ENCODE measurements around the gene ELANE.

- TF ChIP-seq CTCF (IDR thresholded peaks at IDR 0.05; ENCODE audit: low read depth, low read length) (no peak), POLR2A (IDR thresholded peaks at IDR 0.05; ENCODE audit: extremely low read depth, insufficient read length) (no peak), MAX (IDR thresholded peaks at IDR 0.05; ENCODE audit: low read depth, low read length) (no peak)
These were observed 49.9 kb downstream of the ELANE start for GRCh38 chr19:902093-902370.

All from NB4 (cell line).